ENCODE measurements around the gene CYLD. TPM values are rescaled to one million over a fixed set of nuclear protein-coding genes. Genes with fewer than 3 reads are reported as not detected.
A peak's percentile ranks its signal among the peaks of the same experiment; 100 is the strongest.

CYLD gene
- total RNA-seq, 2 experiments from 2014 or later, result 7.4 to 14.9 TPM

GRCh38 chr16:50776037-50776436 lies 34.2 kb downstream of the CYLD start:
- DNase-seq (ENCODE audit: low spot score), result no peak
- Histone ChIP-seq H3K79me2 (ENCODE audit: insufficient read depth, low read depth, low read length) (no peaks in the 10 kb centered on the region), H3K4me1 (ENCODE audit: insufficient read depth, low read length, poor library complexity, severe bottlenecking) (no peaks in the 10 kb centered on the region), H3K36me3 (ENCODE audit: insufficient read depth, low read length) (no peaks in the 10 kb centered on the region), H4K20me1 (ENCODE audit: insufficient read depth, low read length) (no peaks in the 10 kb centered on the region), H3K9me2 (ENCODE audit: insufficient read depth, low read length) (no peaks in the 10 kb centered on the region), H3K4me2 (ENCODE audit: low read length) (no peak overlapping the region), H3K4me3 (ENCODE audit: low read depth, low read length, poor library complexity, severe bottlenecking) (no peak overlapping the region), H3K27ac (ENCODE audit: low read depth, low read length, poor library complexity, severe bottlenecking) (no peak overlapping the region), H3K9me3 (ENCODE audit: low read length) (0 out of 2 replicates have a peak, but pooled peaks cover 6% of the 10 kb centered on the region), H2AFZ (ENCODE audit: low read length) (no peak overlapping the region)
- TF ChIP-seq CTCF (conservative IDR thresholded peaks at IDR 0.05; ENCODE audit: low read length) (no peak), EZH2phosphoT487 (IDR thresholded peaks at IDR 0.05; ENCODE audit: borderline replicate concordance, low read depth, low read length) (no peak)
- BruUV-seq (replicated peaks), result no TSS peak
- ChIA-PET POLR2A (interaction anchor here (1.0 to 1.6 kb wide), 3 partner anchors 11 to 407 kb away, joined by 4 to 6 read pairs (median 4); no protein-coding TSS in a partner anchor), CTCF (ENCODE audit: unreplicated experiment) (no interaction called here)
- intact Hi-C loops (cut with micrococcal nuclease; ENCODE audit: unreplicated experiment), result no loop called here

GRCh38 chr16:50778284-50779163 lies 36.6 kb downstream of the CYLD start:
- Histone ChIP-seq H3K27ac (ENCODE audit: low read depth, low read length, poor library complexity, severe bottlenecking) (no peak overlapping the region), H3K9me3 (ENCODE audit: low read length) (no peaks in the 10 kb centered on the region), H3K9me2 (ENCODE audit: insufficient read depth, low read length) (no peaks in the 10 kb centered on the region), H3K79me2 (ENCODE audit: insufficient read depth, low read depth, low read length) (no peaks in the 10 kb centered on the region), H3K36me3 (ENCODE audit: insufficient read depth, low read length) (no peaks in the 10 kb centered on the region), H3K4me1 (ENCODE audit: insufficient read depth, low read length, poor library complexity, severe bottlenecking) (no peaks in the 10 kb centered on the region), H3K4me3 (ENCODE audit: low read depth, low read length, poor library complexity, severe bottlenecking) (no peak overlapping the region), H3K4me2 (ENCODE audit: low read length) (no peak overlapping the region), H4K20me1 (ENCODE audit: insufficient read depth, low read length) (no peaks in the 10 kb centered on the region), H2AFZ (ENCODE audit: low read length) (no peak overlapping the region)
- POLR2A ChIA-PET, result interaction anchor here (0.7 kb wide), 2 partner anchors 23 to 36 kb away, joined by 3 read pairs; no protein-coding TSS in a partner anchor
- intact Hi-C loops (cut with micrococcal nuclease; ENCODE audit: unreplicated experiment), result no loop called here
- CTCF ChIA-PET (ENCODE audit: unreplicated experiment), result no interaction called here
- BruUV-seq (replicated peaks), result no TSS peak
- TF ChIP-seq EZH2phosphoT487 (IDR thresholded peaks at IDR 0.05; ENCODE audit: borderline replicate concordance, low read depth, low read length) (no peak), CTCF (conservative IDR thresholded peaks at IDR 0.05; ENCODE audit: low read length) (no peak)
- DNase-seq (ENCODE audit: low spot score), result no peak

GRCh38 chr16:50781043-50781442 lies 39.2 kb downstream of the CYLD start:
- H4K20me1 ChIP-seq (ENCODE audit: insufficient read depth, low read length), result no peaks in the 10 kb centered on the region
- BruUV-seq (replicated peaks), result no TSS peak
- H3K36me3 ChIP-seq (ENCODE audit: insufficient read depth, low read length), result no peaks in the 10 kb centered on the region
- DNase-seq (ENCODE audit: low spot score), result no peak
- intact Hi-C loops (cut with micrococcal nuclease; ENCODE audit: unreplicated experiment), result no loop called here
- no peak overlapping the region for H3K4me3 ChIP-seq (ENCODE audit: low read depth, low read length, poor library complexity, severe bottlenecking)
- H3K79me2 ChIP-seq (ENCODE audit: insufficient read depth, low read depth, low read length), result no peaks in the 10 kb centered on the region
- no peaks in the 10 kb centered on the region for H3K9me2 ChIP-seq (ENCODE audit: insufficient read depth, low read length)
- no peak overlapping the region for H2AFZ ChIP-seq (ENCODE audit: low read length)
- H3K4me1 ChIP-seq (ENCODE audit: insufficient read depth, low read length, poor library complexity, severe bottlenecking), result no peaks in the 10 kb centered on the region
- no peak overlapping the region for H3K27ac ChIP-seq (ENCODE audit: low read depth, low read length, poor library complexity, severe bottlenecking)
- TF ChIP-seq CTCF (conservative IDR thresholded peaks at IDR 0.05; ENCODE audit: low read length) (peak; percentile 43), EZH2phosphoT487 (IDR thresholded peaks at IDR 0.05; ENCODE audit: borderline replicate concordance, low read depth, low read length) (no peak)
- no peak overlapping the region for H3K4me2 ChIP-seq (ENCODE audit: low read length)
- no peaks in the 10 kb centered on the region for H3K9me3 ChIP-seq (ENCODE audit: low read length)
- POLR2A ChIA-PET, result no interaction called here
- CTCF ChIA-PET (ENCODE audit: unreplicated experiment), result no interaction called here
